Erythroblast (primary cell): Measurements from ENCODE around the gene FAM149A.

Experiments
- GATA1 ChIP-seq: IDR thresholded peaks from 2 replicates; pipeline ENCODE4 v1.6.1; 2011; ENCODE audit warnings: low read depth, mild to moderate bottlenecking, control low read depth, low read length, moderate library complexity
- POLR2A ChIP-seq: IDR thresholded peaks from 2 replicates; pipeline ENCODE4 v1.6.1; 2011; ENCODE audit warnings: mild to moderate bottlenecking, low read length

- TF ChIP-seq POLR2A (no peak), GATA1 (no peak)
Observed at GRCh38 chr4:186204686-186205085, 100.2 kb downstream of the FAM149A start.
